HepG2 (cell line): Measurements from ENCODE around the gene C14orf93. TPM values are rescaled to one million over a fixed set of nuclear protein-coding genes. Genes with fewer than 3 reads are reported as not detected.

ENCODE experiments used
- BRCA1 ChIP-seq: sonication (generic); formaldehyde crosslinking; IDR thresholded peaks from 2 replicates; pipeline ENCODE4 v1.4.0; 2020; ENCODE audit warnings: missing genetic modification reagents
- HIVEP1 ChIP-seq: sonication (generic); formaldehyde crosslinking; IDR thresholded peaks from 2 replicates; pipeline ENCODE4 v1.4.0; 2020; ENCODE audit warnings: mild to moderate bottlenecking, missing genetic modification reagents
- KDM6A ChIP-seq: IDR thresholded peaks from 2 replicates; pipeline ENCODE4 v1.6.1; 2016; ENCODE audit warnings: low read depth
- MED13 ChIP-seq: sonication (generic); formaldehyde crosslinking; IDR thresholded peaks from 2 replicates; pipeline ENCODE4 v1.5.0; 2020; ENCODE audit warnings: missing genetic modification reagents
- MEIS2 ChIP-seq: sonication (generic); formaldehyde crosslinking; IDR thresholded peaks from 2 replicates; pipeline ENCODE4 v1.9.0; 2021; ENCODE audit warnings: mild to moderate bottlenecking, missing genetic modification reagents
- MIER3 ChIP-seq: IDR thresholded peaks from 2 replicates; pipeline ENCODE4 v1.6.1; 2016; ENCODE audit warnings: missing compliant biosample characterization, borderline replicate concordance
- NFE2L1 ChIP-seq: sonication (generic); formaldehyde crosslinking; IDR thresholded peaks from 2 replicates; pipeline ENCODE4 v1.4.0; 2020; ENCODE audit warnings: missing genetic modification reagents, mild to moderate bottlenecking, borderline replicate concordance
- PRMT3 ChIP-seq: sonication (generic); formaldehyde crosslinking; IDR thresholded peaks from 2 replicates; pipeline ENCODE4 v1.8.1; 2022; ENCODE audit warnings: low read depth, mild to moderate bottlenecking, moderate library complexity, missing genetic modification reagents, borderline replicate concordance
- PRPF4 ChIP-seq: fragments of 200-400 bp; formaldehyde crosslinking; IDR thresholded peaks from 2 replicates; pipeline ENCODE4 v1.6.1; 2016; ENCODE audit warnings: low read length, low read depth; ENCODE audit not compliant: poor library complexity, severe bottlenecking
- SCMH1 ChIP-seq: sonication (generic); formaldehyde crosslinking; IDR thresholded peaks from 2 replicates; pipeline ENCODE4 v1.9.0; 2021; ENCODE audit warnings: missing genetic modification reagents, mild to moderate bottlenecking, borderline replicate concordance
- SMYD3 ChIP-seq: sonication (generic); formaldehyde crosslinking; IDR thresholded peaks from 2 replicates; pipeline ENCODE4 v1.8.1; 2023; ENCODE audit warnings: mild to moderate bottlenecking, missing genetic modification reagents
- TGIF2 ChIP-seq: IDR thresholded peaks from 2 replicates; pipeline ENCODE4 v1.6.1; 2016; ENCODE audit warnings: control low read depth, missing compliant biosample characterization
- TMF1 ChIP-seq: sonication (generic); formaldehyde crosslinking; IDR thresholded peaks from 2 replicates; pipeline ENCODE4 v1.8.1; 2022; ENCODE audit warnings: low read depth, missing genetic modification reagents
- ZBTB7A ChIP-seq: sonication (generic); formaldehyde crosslinking; IDR thresholded peaks from 2 replicates; pipeline ENCODE4 v1.8.0; 2022; ENCODE audit warnings: mild to moderate bottlenecking, missing genetic modification reagents
- ZNF367 ChIP-seq: sonication (generic); formaldehyde crosslinking; IDR thresholded peaks from 2 replicates; pipeline ENCODE4 v1.4.0; 2020; ENCODE audit warnings: missing genetic modification reagents, borderline replicate concordance
- ZZZ3 ChIP-seq: sonication (generic); formaldehyde crosslinking; IDR thresholded peaks from 2 replicates; pipeline ENCODE4 v1.4.0; 2020; ENCODE audit warnings: missing genetic modification reagents, mild to moderate bottlenecking, borderline replicate concordance
- polyA plus RNA-seq, 8 experiments: library from polyadenylated mRNA; depleted of rRNA in 3 of 8; stranded (reverse) in 7 of 8; unstranded in 1 of 8; fragments of >200 nt; fragmentation: Illumina TruSeq in 4 of 8; extraction: Trizol in 4 of 8; gene quantifications; 2 replicates each; pipeline versions ENCODE4 v1.2.1 to v1.2.3, GENCODE V29; 2011 to 2016; ENCODE audit warnings: low read depth in 4 of 8, missing spikeins in 1 of 8, mixed read lengths in 1 of 8; ENCODE audit not compliant: insufficient read depth in 1 of 8
- total RNA-seq, 5 experiments: library from RNA; depleted of rRNA; stranded (reverse); fragments of >200 nt; fragmentation: Illumina TruSeq; extraction: Trizol; gene quantifications; 2 replicates each; pipeline ENCODE4 v1.2.3, GENCODE V29; 2016; ENCODE audit warnings: low read depth in 1 of 5
- TF ChIP-seq, protein P1 (sequence below): sonication (generic); formaldehyde crosslinking; IDR thresholded peaks from 2 replicates; pipeline ENCODE4 v1.4.0; 2020; ENCODE audit warnings: missing genetic modification reagents, low read depth, mild to moderate bottlenecking, borderline replicate concordance
- TF ChIP-seq, protein P2 (sequence below): sonication (generic); formaldehyde crosslinking; IDR thresholded peaks from 2 replicates; pipeline ENCODE4 v1.4.0; 2020; ENCODE audit warnings: missing genetic modification reagents
- TF ChIP-seq, protein P3 (sequence below): sonication (generic); formaldehyde crosslinking; IDR thresholded peaks from 2 replicates; pipeline ENCODE4 v1.4.0; 2020; ENCODE audit warnings: missing genetic modification reagents
- TF ChIP-seq, protein P4 (sequence below): sonication (generic); formaldehyde crosslinking; IDR thresholded peaks from 2 replicates; pipeline ENCODE4 v1.4.0; 2020; ENCODE audit warnings: missing genetic modification reagents

C14orf93 gene
- total and polyA plus RNA-seq, 2 of the 13 experiments (the other 11 are each of a cell fraction or from before 2014, with no cell fraction given) = 11.4 to 22.5 TPM

DNA sequence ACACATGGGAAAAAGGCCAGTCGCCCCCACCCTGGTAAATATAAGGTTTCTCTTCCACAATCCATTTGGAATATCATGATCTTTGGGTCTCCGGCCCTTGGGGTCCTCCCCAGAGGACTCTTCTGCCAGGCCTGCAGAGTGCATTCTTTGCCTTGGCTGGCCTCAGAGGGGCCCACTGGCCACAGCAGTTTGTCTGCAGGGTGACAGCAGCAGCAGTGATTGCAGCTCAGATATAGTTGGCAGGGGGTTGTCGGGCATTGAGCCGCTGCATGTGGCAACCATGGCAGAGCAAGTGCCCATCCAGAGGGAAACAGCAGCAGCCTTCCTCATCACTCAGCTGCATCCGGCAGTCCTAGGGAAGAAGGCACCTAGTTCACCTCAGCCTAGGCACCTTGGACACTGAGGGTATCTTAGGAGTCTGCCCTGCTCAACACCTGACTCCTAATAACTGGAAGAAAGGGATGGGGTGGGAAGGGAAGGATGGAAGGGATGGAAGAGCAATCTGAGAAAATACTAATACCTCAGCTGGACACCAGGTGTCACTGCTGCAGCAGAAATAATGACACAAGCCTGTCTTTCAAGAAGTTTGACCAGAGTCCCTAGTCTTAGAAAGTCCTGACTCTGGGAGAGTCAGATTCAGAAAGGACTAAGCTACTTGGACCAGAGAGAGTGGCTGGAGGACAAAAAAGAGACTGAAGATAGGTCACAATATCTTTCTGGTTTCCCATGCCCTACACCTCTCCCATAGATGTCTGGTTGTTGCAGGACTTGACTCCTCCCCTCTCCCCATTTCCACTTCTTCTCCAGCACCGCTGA is 36.5 kb downstream of the C14orf93 start (continued):
- TF ChIP-seq, protein P1, sequence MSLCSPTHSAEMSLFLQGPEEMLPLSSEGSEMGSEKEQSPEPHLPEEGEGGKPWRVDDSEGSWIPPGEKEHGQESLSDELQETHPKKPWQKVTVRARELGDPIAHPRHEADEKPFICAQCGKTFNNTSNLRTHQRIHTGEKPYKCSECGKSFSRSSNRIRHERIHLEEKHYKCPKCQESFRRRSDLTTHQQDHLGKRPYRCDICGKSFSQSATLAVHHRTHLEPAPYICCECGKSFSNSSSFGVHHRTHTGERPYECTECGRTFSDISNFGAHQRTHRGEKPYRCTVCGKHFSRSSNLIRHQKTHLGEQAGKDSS (CRISPR knock-in tag) = peak; percentile 71; the same call in 1 of the 2 replicates
- 0 out of 2 replicates have a peak, but pooled peaks have one; percentile 37 for TF ChIP-seq MIER3 (CRISPR knock-in tag)
- no peak for TF ChIP-seq MED13
- TF ChIP-seq PRPF4 = no peak
- TF ChIP-seq, protein P2, sequence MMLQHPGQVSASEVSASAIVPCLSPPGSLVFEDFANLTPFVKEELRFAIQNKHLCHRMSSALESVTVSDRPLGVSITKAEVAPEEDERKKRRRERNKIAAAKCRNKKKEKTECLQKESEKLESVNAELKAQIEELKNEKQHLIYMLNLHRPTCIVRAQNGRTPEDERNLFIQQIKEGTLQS (CRISPR knock-in tag) = 0 out of 2 replicates have a peak, but pooled peaks have one; percentile 31
- TF ChIP-seq BRCA1 (CRISPR knock-in tag) = no peak
- TF ChIP-seq TGIF2 = no peak
- no peak for TF ChIP-seq HIVEP1 (CRISPR knock-in tag)
- TF ChIP-seq ZBTB7A (CRISPR knock-in tag) = no peak
- TF ChIP-seq NFE2L1 (CRISPR knock-in tag) = 0 out of 2 replicates have a peak, but pooled peaks have one; percentile 60
- TF ChIP-seq MEIS2 = no peak
- peak; percentile 26; the same call in 1 of the 2 replicates for TF ChIP-seq KDM6A (CRISPR knock-in tag)
- no peak; the same call in 1 of the 2 replicates for TF ChIP-seq ZZZ3 (CRISPR knock-in tag)
- TF ChIP-seq, protein P3, sequence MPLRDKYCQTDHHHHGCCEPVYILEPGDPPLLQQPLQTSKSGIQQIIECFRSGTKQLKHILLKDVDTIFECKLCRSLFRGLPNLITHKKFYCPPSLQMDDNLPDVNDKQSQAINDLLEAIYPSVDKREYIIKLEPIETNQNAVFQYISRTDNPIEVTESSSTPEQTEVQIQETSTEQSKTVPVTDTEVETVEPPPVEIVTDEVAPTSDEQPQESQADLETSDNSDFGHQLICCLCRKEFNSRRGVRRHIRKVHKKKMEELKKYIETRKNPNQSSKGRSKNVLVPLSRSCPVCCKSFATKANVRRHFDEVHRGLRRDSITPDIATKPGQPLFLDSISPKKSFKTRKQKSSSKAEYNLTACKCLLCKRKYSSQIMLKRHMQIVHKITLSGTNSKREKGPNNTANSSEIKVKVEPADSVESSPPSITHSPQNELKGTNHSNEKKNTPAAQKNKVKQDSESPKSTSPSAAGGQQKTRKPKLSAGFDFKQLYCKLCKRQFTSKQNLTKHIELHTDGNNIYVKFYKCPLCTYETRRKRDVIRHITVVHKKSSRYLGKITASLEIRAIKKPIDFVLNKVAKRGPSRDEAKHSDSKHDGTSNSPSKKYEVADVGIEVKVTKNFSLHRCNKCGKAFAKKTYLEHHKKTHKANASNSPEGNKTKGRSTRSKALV (CRISPR knock-in tag) = no peak
- TF ChIP-seq SCMH1 (CRISPR knock-in tag) = no peak
- TF ChIP-seq, protein P4, sequence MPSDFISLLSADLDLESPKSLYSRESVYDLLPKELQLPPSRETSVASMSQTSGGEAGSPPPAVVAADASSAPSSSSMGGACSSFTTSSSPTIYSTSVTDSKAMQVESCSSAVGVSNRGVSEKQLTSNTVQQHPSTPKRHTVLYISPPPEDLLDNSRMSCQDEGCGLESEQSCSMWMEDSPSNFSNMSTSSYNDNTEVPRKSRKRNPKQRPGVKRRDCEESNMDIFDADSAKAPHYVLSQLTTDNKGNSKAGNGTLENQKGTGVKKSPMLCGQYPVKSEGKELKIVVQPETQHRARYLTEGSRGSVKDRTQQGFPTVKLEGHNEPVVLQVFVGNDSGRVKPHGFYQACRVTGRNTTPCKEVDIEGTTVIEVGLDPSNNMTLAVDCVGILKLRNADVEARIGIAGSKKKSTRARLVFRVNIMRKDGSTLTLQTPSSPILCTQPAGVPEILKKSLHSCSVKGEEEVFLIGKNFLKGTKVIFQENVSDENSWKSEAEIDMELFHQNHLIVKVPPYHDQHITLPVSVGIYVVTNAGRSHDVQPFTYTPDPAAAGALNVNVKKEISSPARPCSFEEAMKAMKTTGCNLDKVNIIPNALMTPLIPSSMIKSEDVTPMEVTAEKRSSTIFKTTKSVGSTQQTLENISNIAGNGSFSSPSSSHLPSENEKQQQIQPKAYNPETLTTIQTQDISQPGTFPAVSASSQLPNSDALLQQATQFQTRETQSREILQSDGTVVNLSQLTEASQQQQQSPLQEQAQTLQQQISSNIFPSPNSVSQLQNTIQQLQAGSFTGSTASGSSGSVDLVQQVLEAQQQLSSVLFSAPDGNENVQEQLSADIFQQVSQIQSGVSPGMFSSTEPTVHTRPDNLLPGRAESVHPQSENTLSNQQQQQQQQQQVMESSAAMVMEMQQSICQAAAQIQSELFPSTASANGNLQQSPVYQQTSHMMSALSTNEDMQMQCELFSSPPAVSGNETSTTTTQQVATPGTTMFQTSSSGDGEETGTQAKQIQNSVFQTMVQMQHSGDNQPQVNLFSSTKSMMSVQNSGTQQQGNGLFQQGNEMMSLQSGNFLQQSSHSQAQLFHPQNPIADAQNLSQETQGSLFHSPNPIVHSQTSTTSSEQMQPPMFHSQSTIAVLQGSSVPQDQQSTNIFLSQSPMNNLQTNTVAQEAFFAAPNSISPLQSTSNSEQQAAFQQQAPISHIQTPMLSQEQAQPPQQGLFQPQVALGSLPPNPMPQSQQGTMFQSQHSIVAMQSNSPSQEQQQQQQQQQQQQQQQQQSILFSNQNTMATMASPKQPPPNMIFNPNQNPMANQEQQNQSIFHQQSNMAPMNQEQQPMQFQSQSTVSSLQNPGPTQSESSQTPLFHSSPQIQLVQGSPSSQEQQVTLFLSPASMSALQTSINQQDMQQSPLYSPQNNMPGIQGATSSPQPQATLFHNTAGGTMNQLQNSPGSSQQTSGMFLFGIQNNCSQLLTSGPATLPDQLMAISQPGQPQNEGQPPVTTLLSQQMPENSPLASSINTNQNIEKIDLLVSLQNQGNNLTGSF (CRISPR knock-in tag) = no peak
- TF ChIP-seq PRMT3 (CRISPR knock-in tag) = no peak
- TF ChIP-seq ZNF367 (CRISPR knock-in tag) = no peak
- no peak for TF ChIP-seq SMYD3 (CRISPR knock-in tag)
- no peak for TF ChIP-seq TMF1
